ENCODE results near the gene RYR3.

Gene RYR3

DNA sequence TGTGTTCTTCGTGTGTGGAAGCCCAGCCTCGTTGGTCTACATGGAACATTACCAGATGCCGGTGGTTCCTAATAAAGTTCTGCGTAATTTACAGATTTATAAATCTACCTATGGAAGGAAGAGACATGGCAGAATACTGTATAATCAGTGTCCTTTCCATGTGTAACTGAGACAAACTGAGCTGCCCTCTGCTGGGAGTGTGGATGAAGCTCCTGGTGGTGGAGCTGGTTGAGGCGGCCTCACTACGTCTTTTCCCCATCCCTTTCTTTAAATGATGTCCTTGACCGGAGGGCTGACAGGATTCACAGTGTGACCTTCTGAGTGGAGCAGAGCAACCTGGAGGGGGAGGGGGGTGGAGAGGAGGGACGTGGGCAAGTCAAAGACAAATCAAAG, 390.5 kb downstream of the RYR3 start:
- Histone ChIP-seq H3K4me2 (ENCODE audit: low read length) (no peak overlapping the region), H3K79me2 (ENCODE audit: low read length) (no peaks in the 10 kb centered on the region), H3K9ac (ENCODE audit: low read length) (no peak overlapping the region), H3K27me3 (ENCODE audit: low read depth, low read length) (peaks cover 23% of the 10 kb centered on the region), H3K9me3 (ENCODE audit: insufficient read depth, low read length) (no peaks in the 10 kb centered on the region), H4K20me1 (ENCODE audit: insufficient read depth, low read length) (no peaks in the 10 kb centered on the region), H3K36me3 (replicated peaks; ENCODE audit: low read depth, low read length) (no peaks in the 10 kb centered on the region), H2AFZ (ENCODE audit: low read depth, low read length) (no peak overlapping the region), H3K4me3 (ENCODE audit: low read length) (no peak overlapping the region), H3K4me1 (ENCODE audit: low read length) (peaks cover 3% of the 10 kb centered on the region; the same call in 1 of the 2 replicates), H3K27ac (ENCODE audit: low read length) (no peak overlapping the region)
- no peak for TF ChIP-seq EZH2phosphoT487 (IDR thresholded peaks at IDR 0.05; ENCODE audit: low read depth)
- TF ChIP-seq, protein P1, sequence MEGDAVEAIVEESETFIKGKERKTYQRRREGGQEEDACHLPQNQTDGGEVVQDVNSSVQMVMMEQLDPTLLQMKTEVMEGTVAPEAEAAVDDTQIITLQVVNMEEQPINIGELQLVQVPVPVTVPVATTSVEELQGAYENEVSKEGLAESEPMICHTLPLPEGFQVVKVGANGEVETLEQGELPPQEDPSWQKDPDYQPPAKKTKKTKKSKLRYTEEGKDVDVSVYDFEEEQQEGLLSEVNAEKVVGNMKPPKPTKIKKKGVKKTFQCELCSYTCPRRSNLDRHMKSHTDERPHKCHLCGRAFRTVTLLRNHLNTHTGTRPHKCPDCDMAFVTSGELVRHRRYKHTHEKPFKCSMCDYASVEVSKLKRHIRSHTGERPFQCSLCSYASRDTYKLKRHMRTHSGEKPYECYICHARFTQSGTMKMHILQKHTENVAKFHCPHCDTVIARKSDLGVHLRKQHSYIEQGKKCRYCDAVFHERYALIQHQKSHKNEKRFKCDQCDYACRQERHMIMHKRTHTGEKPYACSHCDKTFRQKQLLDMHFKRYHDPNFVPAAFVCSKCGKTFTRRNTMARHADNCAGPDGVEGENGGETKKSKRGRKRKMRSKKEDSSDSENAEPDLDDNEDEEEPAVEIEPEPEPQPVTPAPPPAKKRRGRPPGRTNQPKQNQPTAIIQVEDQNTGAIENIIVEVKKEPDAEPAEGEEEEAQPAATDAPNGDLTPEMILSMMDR (IDR thresholded peaks at IDR 0.05; ENCODE audit: low read depth, low read length): no peak

GRCh38 chr15:33706173-33706572, 395.4 kb downstream of the RYR3 start:
- Histone ChIP-seq H4K20me1 (ENCODE audit: insufficient read depth, low read length) (no peaks in the 10 kb centered on the region), H3K4me2 (ENCODE audit: low read length) (no peak overlapping the region), H3K79me2 (ENCODE audit: low read length) (no peaks in the 10 kb centered on the region), H3K4me3 (ENCODE audit: low read length) (no peak overlapping the region), H3K27me3 (ENCODE audit: low read depth, low read length) (no peaks in the 10 kb centered on the region), H3K36me3 (replicated peaks; ENCODE audit: low read depth, low read length) (no peaks in the 10 kb centered on the region), H3K27ac (ENCODE audit: low read length) (no peak overlapping the region), H2AFZ (ENCODE audit: low read depth, low read length) (no peak overlapping the region), H3K9me3 (ENCODE audit: insufficient read depth, low read length) (no peaks in the 10 kb centered on the region), H3K4me1 (ENCODE audit: low read length) (no peaks in the 10 kb centered on the region), H3K9ac (ENCODE audit: low read length) (no peak overlapping the region)
- TF ChIP-seq EZH2phosphoT487 (IDR thresholded peaks at IDR 0.05; ENCODE audit: low read depth): no peak
- TF ChIP-seq, protein P1 (IDR thresholded peaks at IDR 0.05; ENCODE audit: low read depth, low read length): no peak

GRCh38 chr15:33710748-33711147, 400.0 kb downstream of the RYR3 start:
- Histone ChIP-seq H3K4me3 (ENCODE audit: low read length) (no peak overlapping the region), H4K20me1 (ENCODE audit: insufficient read depth, low read length) (no peaks in the 10 kb centered on the region), H3K27ac (ENCODE audit: low read length) (no peak overlapping the region), H2AFZ (ENCODE audit: low read depth, low read length) (no peak overlapping the region), H3K4me1 (ENCODE audit: low read length) (peaks cover 3% of the 10 kb centered on the region), H3K9me3 (ENCODE audit: insufficient read depth, low read length) (no peaks in the 10 kb centered on the region), H3K9ac (ENCODE audit: low read length) (no peak overlapping the region), H3K4me2 (ENCODE audit: low read length) (no peak overlapping the region), H3K79me2 (ENCODE audit: low read length) (no peaks in the 10 kb centered on the region), H3K27me3 (ENCODE audit: low read depth, low read length) (no peaks in the 10 kb centered on the region), H3K36me3 (replicated peaks; ENCODE audit: low read depth, low read length) (peaks cover 3% of the 10 kb centered on the region)
- no peak for TF ChIP-seq EZH2phosphoT487 (IDR thresholded peaks at IDR 0.05; ENCODE audit: low read depth)
- TF ChIP-seq, protein P1 (IDR thresholded peaks at IDR 0.05; ENCODE audit: low read depth, low read length): no peak

DNA sequence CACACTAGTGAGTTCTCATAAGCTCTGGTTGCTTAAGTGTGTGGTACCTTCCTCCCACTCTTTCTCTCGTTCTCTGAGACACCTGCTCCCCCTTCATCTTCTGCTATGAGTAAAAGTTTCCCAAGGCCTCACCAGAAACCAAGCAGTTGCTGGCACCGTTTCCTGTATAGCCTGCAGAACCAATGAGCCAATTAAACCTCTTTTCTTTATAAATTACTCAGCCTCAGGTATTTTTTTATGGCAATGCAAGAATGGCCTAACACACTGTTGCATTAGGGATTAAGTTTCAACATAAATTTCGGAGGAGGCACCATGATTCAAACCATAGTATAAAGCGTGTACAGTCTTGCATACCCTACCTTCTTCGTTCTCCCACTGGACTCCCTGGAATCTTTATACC, 405.3 kb downstream of the RYR3 start:
- no peak for TF ChIP-seq EZH2phosphoT487 (IDR thresholded peaks at IDR 0.05; ENCODE audit: low read depth)
- TF ChIP-seq, protein P1 (IDR thresholded peaks at IDR 0.05; ENCODE audit: low read depth, low read length): no peak
- no peak overlapping the region for H2AFZ ChIP-seq (ENCODE audit: low read depth, low read length)
- H3K4me1 ChIP-seq (ENCODE audit: low read length): peaks cover 12% of the 10 kb centered on the region
- no peaks in the 10 kb centered on the region for H3K9me3 ChIP-seq (ENCODE audit: insufficient read depth, low read length)
- H3K9ac ChIP-seq (ENCODE audit: low read length): no peak overlapping the region
- no peaks in the 10 kb centered on the region for H4K20me1 ChIP-seq (ENCODE audit: insufficient read depth, low read length)
- H3K27ac ChIP-seq (ENCODE audit: low read length): no peak overlapping the region
- H3K79me2 ChIP-seq (ENCODE audit: low read length): no peaks in the 10 kb centered on the region
- no peaks in the 10 kb centered on the region for H3K27me3 ChIP-seq (ENCODE audit: low read depth, low read length)
- peaks cover 3% of the 10 kb centered on the region for H3K36me3 ChIP-seq (replicated peaks; ENCODE audit: low read depth, low read length)
- no peak overlapping the region for H3K4me2 ChIP-seq (ENCODE audit: low read length)
- H3K4me3 ChIP-seq (ENCODE audit: low read length): no peak overlapping the region

Data from OCI-LY3 (cell line).